T-cell (primary cell): ENCODE data around the gene TNNT1. TPM values are rescaled to one million over a fixed set of nuclear protein-coding genes. Genes with fewer than 3 reads are reported as not detected.

Experiments used
- ATAC-seq, 4 experiments: fragments of 200-7000 bp in 3 of 4; fragments of 150-1000 bp in 1 of 4; cut with Tn5 transposase; replicated peaks in 1 of 4; 1 replicate in 3 of 4; 2 replicates in 1 of 4; pipeline ENCODE4 v1.10.0; 2021; ENCODE audit warnings: moderate library complexity in 3 of 4, mild to moderate bottlenecking in 2 of 4, moderate number of reproducible peaks in 1 of 4
- CTCF ChIA-PET, 2 donors: fragments of 300-600 bp; sonication (Branson Sonifier 250); formaldehyde crosslinking; loops; one replicate each; lab custom pipeline; 2022; ENCODE audit warnings: antibody characterized with exemption in 2 of 2; lab: Charles Lee
- POLR2A ChIA-PET, 2 donors: fragments of 300-600 bp; sonication (Branson Sonifier 250); formaldehyde crosslinking; loops; one replicate each; lab custom pipeline; 2022; ENCODE audit warnings: antibody characterized with exemption in 2 of 2; lab: Charles Lee
- DNase-seq, 35 experiments: peaks; one replicate each; pipeline versions ENCODE4 v3.0.0 to v3.0.0-alpha.2; 2013 to 2023
- H3K27ac ChIP-seq: one replicate; pipeline ENCODE4 v1.5.1; 2013; ENCODE audit warnings: low read length
- H3K27me3 ChIP-seq, 2 experiments: replicated peaks in 1 of 2; 1 replicate in 1 of 2; 2 replicates in 1 of 2; pipeline versions ENCODE4 v1.6.1 to v1.7.0; 2013; ENCODE audit warnings: low read length in 1 of 2, mixed read lengths in 1 of 2; ENCODE audit not compliant: control insufficient read depth in 2 of 2, insufficient read depth in 2 of 2; ENCODE audit errors: extremely low read depth in 1 of 2
- H3K36me3 ChIP-seq, 2 donors: 1 replicate in 1 of 2; 2 replicates in 1 of 2; pipeline versions ENCODE4 v1.6.1 to v1.7.0; 2013; ENCODE audit warnings: low read length in 1 of 2; ENCODE audit not compliant: control insufficient read depth in 2 of 2, insufficient read depth in 1 of 2; ENCODE audit errors: extremely low read depth in 1 of 2
- H3K4me1 ChIP-seq, 2 experiments: 1 replicate in 1 of 2; 2 replicates in 1 of 2; pipeline versions ENCODE4 v1.6.1 to v1.7.0; 2013; ENCODE audit warnings: low read length in 2 of 2, mixed read lengths in 1 of 2; ENCODE audit not compliant: insufficient read depth in 2 of 2, control insufficient read depth in 1 of 2; ENCODE audit errors: extremely low read depth in 1 of 2
- H3K4me3 ChIP-seq, 2 donors: 1 replicate in 1 of 2; 2 replicates in 1 of 2; pipeline versions ENCODE4 v1.5.1 to v1.7.0; 2013; ENCODE audit warnings: mild to moderate bottlenecking in 2 of 2, low read length in 1 of 2, moderate library complexity in 1 of 2; ENCODE audit not compliant: control insufficient read depth in 1 of 2; ENCODE audit errors: extremely low read depth in 1 of 2
- H3K9me3 ChIP-seq: 2 replicates; pipeline ENCODE4 v1.7.0; 2013
- H3K27ac Mint-ChIP-seq, 2 donors: one replicate each; pipeline ENCODE4 v1.8.0; 2020 to 2021; ENCODE audit warnings: mild to moderate bottlenecking in 2 of 2, mixed read lengths in 2 of 2
- H3K27me3 Mint-ChIP-seq, 2 donors: one replicate each; pipeline ENCODE4 v1.8.0; 2021 to 2022; ENCODE audit warnings: mixed read lengths in 2 of 2
- H3K36me3 Mint-ChIP-seq: one replicate; pipeline ENCODE4 v1.8.0; 2021; ENCODE audit warnings: mixed read lengths
- H3K4me1 Mint-ChIP-seq, 3 donors: one replicate each; pipeline ENCODE4 v1.8.0; 2020 to 2022; ENCODE audit warnings: mixed read lengths in 3 of 3, mild to moderate bottlenecking in 1 of 3
- H3K4me3 Mint-ChIP-seq, 3 donors: one replicate each; pipeline ENCODE4 v1.8.0; 2020 to 2022; ENCODE audit warnings: mild to moderate bottlenecking in 3 of 3, mixed read lengths in 3 of 3, moderate library complexity in 3 of 3
- H3K9me3 Mint-ChIP-seq, 3 donors: one replicate each; pipeline ENCODE4 v1.8.0; 2020 to 2022; ENCODE audit warnings: mixed read lengths in 3 of 3
- WGBS: methylation state at CpG from one replicate; pipeline ENCODE4 v1.1.5; 2013; ENCODE audit warnings: missing lambda C conversion rate; ENCODE audit not compliant: insufficient coverage; 5-methylcytosine and 5-hydroxymethylcytosine counted together
- total RNA-seq, 35 experiments: library from RNA in 6 of 35; stranded (reverse) in 6 of 35; fragments of 120-200 nt in 1 of 35; gene quantifications; one replicate each; pipeline versions ENCODE4 v1.2.1 to v1.2.4 and lab custom pipeline; 2013 to 2026

TNNT1 gene
- total RNA-seq, 5 donors from 2014 or later (not counting 1 experiment from before 2014, with no cell fraction given), result 0.36 to 0.76 TPM; not detected in 3

DNA sequence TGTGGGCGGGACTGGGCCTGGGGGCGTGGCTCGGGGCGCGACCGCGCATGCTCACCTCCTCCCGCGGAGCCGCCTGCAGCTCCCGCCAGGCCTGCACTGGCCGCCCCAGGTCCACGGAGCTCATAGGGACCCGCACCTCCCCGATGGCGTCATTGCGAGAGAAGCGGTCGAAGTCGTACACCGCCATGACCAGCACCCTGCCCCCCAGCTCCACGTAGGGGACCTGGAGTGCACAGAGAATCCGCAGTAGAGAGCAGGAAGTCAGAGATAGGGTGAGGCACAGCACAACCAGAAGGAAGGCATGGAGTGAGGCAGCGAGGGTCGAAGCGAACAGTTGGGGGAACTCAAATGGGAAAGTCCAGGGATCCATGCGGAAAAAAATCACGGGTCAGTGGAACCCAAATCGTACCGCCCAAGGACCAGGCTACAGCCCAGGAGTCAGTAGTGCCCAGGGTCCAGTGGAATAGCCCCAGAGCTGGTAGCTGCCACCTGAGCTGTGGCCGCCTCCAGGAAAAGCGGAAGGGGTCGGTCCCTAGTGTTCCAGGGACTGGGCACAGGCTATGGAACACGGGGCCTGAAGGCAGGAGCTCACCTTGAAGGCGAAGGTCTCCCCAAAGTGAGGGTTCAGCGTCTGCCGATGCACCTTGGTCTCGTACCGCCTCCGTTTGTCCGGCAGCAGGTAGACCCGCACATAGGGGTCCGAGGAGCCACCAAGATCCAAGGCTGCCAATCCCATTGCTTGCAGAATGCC is 26.3 kb upstream of the TNNT1 start:
- WGBS, result 75% methylated on average over 43 of the region's 43 CpGs
- Mint-ChIP-seq H3K9me3 (no peaks in the 10 kb centered on the region), H3K4me3 (no peak overlapping the region), H3K36me3 (no peaks in the 10 kb centered on the region), H3K4me1 (peaks cover 25 to 35% (median 34%) of the 10 kb centered on the region in 3 donors), H3K27me3 (peaks cover 61 to 84% of the 10 kb centered on the region in 2 donors), H3K27ac (no peak overlapping the region)
- ATAC-seq (no peak), DNase-seq (no peak)
- Histone ChIP-seq H3K4me1 (peaks cover 2 to 43% of the 10 kb centered on the region in 2 experiments), H3K27me3 (peaks cover 9 to 93% of the 10 kb centered on the region in 2 experiments), H3K27ac (no peak overlapping the region), H3K36me3 (no peaks in the 10 kb centered on the region), H3K9me3 (no peaks in the 10 kb centered on the region), H3K4me3 (no peak overlapping the region)
- CTCF ChIA-PET, result interaction anchor here in 1 of 2 donors (0.6 kb wide), 1 partner anchor 15 kb away, joined by 3 read pairs; no protein-coding TSS in a partner anchor
- POLR2A ChIA-PET, result no interaction called here

GRCh38 chr19:55174425-55175116 is 25.6 kb upstream of the TNNT1 start:
- WGBS, result 72% methylated on average over 13 of the region's 21 CpGs
- POLR2A ChIA-PET, result no interaction called here
- peaks cover 15 to 91% of the 10 kb centered on the region in 2 experiments for H3K27me3 ChIP-seq

GRCh38 chr19:55173714-55174409 is 24.9 kb upstream of the TNNT1 start:
- no peak overlapping the region for H3K27ac Mint-ChIP-seq
- H3K27me3 Mint-ChIP-seq, result peaks cover 72 to 88% of the 10 kb centered on the region in 2 donors
- ChIA-PET POLR2A (interaction anchor here in 1 of 2 donors (0.6 kb wide), 1 partner anchor 453 kb away, joined by 7 read pairs; no protein-coding TSS in a partner anchor), CTCF (no interaction called here)
- peak; percentile 50 to 64 (median 60) for ATAC-seq
- H3K4me1 Mint-ChIP-seq, result peaks cover 15 to 25% (median 25%) of the 10 kb centered on the region in 3 donors
- DNase-seq, result peak in 2 of 35 experiments; percentile 21 to 45
- WGBS, result 1% methylated on average over 19 of the region's 37 CpGs
- Histone ChIP-seq H3K36me3 (no peaks in the 10 kb centered on the region), H3K27me3 (peaks cover 15 to 91% of the 10 kb centered on the region in 2 experiments), H3K4me1 (peaks cover 2 to 28% of the 10 kb centered on the region in 2 experiments), H3K27ac (no peak overlapping the region), H3K4me3 (peak overlapping the region; percentile 34 to 60), H3K9me3 (no peaks in the 10 kb centered on the region)
- H3K36me3 Mint-ChIP-seq, result no peaks in the 10 kb centered on the region
- peak overlapping the region in 2 of 3 donors; percentile 46 to 75 for H3K4me3 Mint-ChIP-seq
- no peaks in the 10 kb centered on the region for H3K9me3 Mint-ChIP-seq

More at GRCh38 chr19:55174425-55175116, 25.6 kb upstream of the TNNT1 start:
- no peak for DNase-seq
- ATAC-seq, result no peak
- Mint-ChIP-seq H3K4me1 (peaks cover 20 to 32% (median 29%) of the 10 kb centered on the region in 3 donors), H3K27ac (no peak overlapping the region), H3K4me3 (peak overlapping the region in 1 of 3 donors; percentile 75), H3K27me3 (peaks cover 66 to 85% of the 10 kb centered on the region in 2 donors), H3K9me3 (no peaks in the 10 kb centered on the region), H3K36me3 (no peaks in the 10 kb centered on the region)
- Histone ChIP-seq H3K4me3 (peak overlapping the region in 1 of 2 donors; percentile 60), H3K36me3 (no peaks in the 10 kb centered on the region), H3K27ac (no peak overlapping the region), H3K9me3 (no peaks in the 10 kb centered on the region), H3K4me1 (peaks cover 2 to 35% of the 10 kb centered on the region in 2 experiments)
- CTCF ChIA-PET, result interaction anchor here in 1 of 2 donors (0.6 kb wide), 1 partner anchor 14 kb away, joined by 3 read pairs; no protein-coding TSS in a partner anchor

GRCh38 chr19:55173186-55173713 is 24.2 kb upstream of the TNNT1 start:
- 3% methylated on average over 32 of the region's 32 CpGs for WGBS
- no peaks in the 10 kb centered on the region for H3K36me3 ChIP-seq
- H3K4me3 ChIP-seq, result peak overlapping the region; percentile 34 to 60
- Mint-ChIP-seq H3K36me3 (no peaks in the 10 kb centered on the region), H3K4me1 (peaks cover 13 to 19% (median 19%) of the 10 kb centered on the region in 3 donors), H3K4me3 (peak overlapping the region in 2 of 3 donors; percentile 46 to 75), H3K27me3 (peaks cover 72 to 89% of the 10 kb centered on the region in 2 donors), H3K9me3 (no peaks in the 10 kb centered on the region), H3K27ac (no peak overlapping the region)
- H3K27ac ChIP-seq, result no peak overlapping the region
- DNase-seq (no peak), ATAC-seq (no peak)
- H3K9me3 ChIP-seq, result no peaks in the 10 kb centered on the region
- peaks cover 2 to 23% of the 10 kb centered on the region in 2 experiments for H3K4me1 ChIP-seq
- ChIA-PET POLR2A (interaction anchor here in 1 of 2 donors (0.6 kb wide), 1 partner anchor 453 kb away, joined by 7 read pairs; no protein-coding TSS in a partner anchor), CTCF (no interaction called here)
- peaks cover 15 to 91% of the 10 kb centered on the region in 2 experiments for H3K27me3 ChIP-seq

DNA sequence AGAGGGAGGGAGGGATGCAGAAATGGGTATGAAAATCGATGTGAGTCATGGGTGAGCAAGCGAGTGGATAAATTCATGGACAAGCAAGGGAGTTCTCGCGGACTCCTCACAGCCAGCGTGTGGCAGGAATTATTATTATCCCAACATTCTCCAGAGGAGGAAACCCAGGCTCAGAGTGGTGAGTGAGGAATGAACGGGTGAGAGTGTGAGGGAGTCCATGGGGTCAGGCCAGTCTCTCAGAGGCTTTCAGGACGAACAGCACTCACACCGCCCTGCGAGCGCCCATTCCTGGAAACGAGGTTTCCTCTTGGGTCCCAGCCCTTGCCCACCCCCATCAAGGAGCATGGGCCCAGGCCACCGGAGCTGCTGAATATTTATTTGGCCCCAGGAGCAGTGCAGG is 23.7 kb upstream of the TNNT1 start:
- no peak for DNase-seq
- Mint-ChIP-seq H3K27me3 (peaks cover 68 to 88% of the 10 kb centered on the region in 2 donors), H3K4me1 (peaks cover 13 to 17% (median 16%) of the 10 kb centered on the region in 3 donors), H3K36me3 (no peaks in the 10 kb centered on the region), H3K27ac (no peak overlapping the region), H3K9me3 (no peaks in the 10 kb centered on the region), H3K4me3 (peak overlapping the region; percentile 39 to 75 (median 41))
- peaks cover 15 to 91% of the 10 kb centered on the region in 2 experiments for H3K27me3 ChIP-seq
- no peak overlapping the region for H3K4me3 ChIP-seq
- ATAC-seq, result no peak
- ChIA-PET POLR2A (no interaction called here), CTCF (no interaction called here)
- no peak overlapping the region for H3K27ac ChIP-seq
- 0% methylated on average over 1 of the region's 12 CpGs for WGBS
- H3K36me3 ChIP-seq, result no peaks in the 10 kb centered on the region
- peaks cover 2 to 23% of the 10 kb centered on the region in 2 experiments for H3K4me1 ChIP-seq
- no peaks in the 10 kb centered on the region for H3K9me3 ChIP-seq
